K562 (cell line): ENCODE results near the gene APC. TPM values are rescaled to one million over a fixed set of nuclear protein-coding genes. Genes with fewer than 3 reads are reported as not detected.

Source experiments
- CCNT2 ChIP-seq: IDR thresholded peaks from 2 replicates; pipeline ENCODE4 v1.6.1; 2011; ENCODE audit warnings: borderline replicate concordance, low read depth, mild to moderate bottlenecking, moderate library complexity, mixed read lengths, low read length; ENCODE audit not compliant: insufficient read length; ENCODE audit errors: extremely low read depth
- FOXK2 ChIP-seq, 2 experiments: fragments of 450-650 bp; IDR thresholded peaks in 1 of 2; conservative IDR thresholded peaks in 1 of 2; 2 replicates each; pipeline ENCODE4 v1.6.1; 2016; ENCODE audit warnings: low read depth in 2 of 2, mild to moderate bottlenecking in 1 of 2
- HES1 ChIP-seq: fragments of 450-650 bp; IDR thresholded peaks from 2 replicates; pipeline ENCODE4 v1.6.1; 2016; ENCODE audit warnings: low read depth, mild to moderate bottlenecking, moderate library complexity
- MGA ChIP-seq: fragments of 450-650 bp; IDR thresholded peaks from 2 replicates; pipeline ENCODE4 v1.6.1; 2016; ENCODE audit warnings: mild to moderate bottlenecking, moderate library complexity
- PHB2 ChIP-seq: fragments of 450-650 bp; IDR thresholded peaks from 2 replicates; pipeline ENCODE4 v1.6.1; 2017; ENCODE audit warnings: low read depth
- PHTF2 ChIP-seq: fragments of 250-450 bp; sonication (Bioruptor Pico); IDR thresholded peaks from 2 replicates; pipeline ENCODE4 v1.5.0; 2021; ENCODE audit warnings: mild to moderate bottlenecking
- POLR2AphosphoS5 ChIP-seq: IDR thresholded peaks from 2 replicates; pipeline ENCODE4 v1.6.1; 2011; ENCODE audit warnings: mild to moderate bottlenecking, low read depth, low read length, moderate library complexity; ENCODE audit not compliant: control insufficient read depth, insufficient read depth
- TAF15 ChIP-seq: fragments of 200-400 bp; formaldehyde crosslinking; IDR thresholded peaks from 2 replicates; pipeline ENCODE4 v1.6.1; 2017; ENCODE audit warnings: mild to moderate bottlenecking, low read depth, low read length, moderate library complexity
- TEAD2 ChIP-seq: fragments of 450-650 bp; IDR thresholded peaks from 2 replicates; pipeline ENCODE4 v1.6.1; 2016; ENCODE audit warnings: missing genetic modification characterization, control low read depth, missing compliant biosample characterization
- ZC3H4 ChIP-seq: sonication (generic); formaldehyde crosslinking; IDR thresholded peaks from 2 replicates; pipeline ENCODE4 v1.9.0; 2021; ENCODE audit warnings: missing genetic modification reagents, borderline replicate concordance
- ZKSCAN8 ChIP-seq: fragments of 200-800 bp; sonication (Bioruptor generic); IDR thresholded peaks from 2 replicates; pipeline ENCODE4 v1.6.1; 2016; ENCODE audit warnings: missing genetic modification characterization, missing compliant biosample characterization
- ZNF23 ChIP-seq: fragments of 250-450 bp; sonication (Bioruptor Pico); IDR thresholded peaks from 2 replicates; pipeline ENCODE4 v1.4.0; 2020; ENCODE audit warnings: mild to moderate bottlenecking
- ZNF280A ChIP-seq: fragments of 450-650 bp; IDR thresholded peaks from 2 replicates; pipeline ENCODE4 v1.6.1; 2018; ENCODE audit warnings: mild to moderate bottlenecking, low read depth; ENCODE audit not compliant: partially characterized antibody
- polyA plus RNA-seq, 8 experiments: library from polyadenylated mRNA; depleted of rRNA in 4 of 8; stranded (reverse) in 5 of 8; unstranded in 3 of 8; fragments of >200 nt; fragmentation: Nextera tagmentation in 2 of 8; fragmentation: Illumina TruSeq in 1 of 8; extraction: Ambion mirVana in 2 of 8; extraction: Trizol in 1 of 8; gene quantifications; 2 replicates each; pipeline versions ENCODE4 v1.2.1 to v1.2.3, GENCODE V29; 2011 to 2014; ENCODE audit warnings: inconsistent platforms in 1 of 8, missing spikeins in 1 of 8
- total RNA-seq, 7 experiments: library from RNA; depleted of rRNA in 6 of 7; stranded (reverse); fragments of >200 nt in 6 of 7; fragmentation: Illumina TruSeq in 2 of 7; extraction: Trizol in 2 of 7; gene quantifications; 2 replicates each; pipeline versions ENCODE4 v1.2.1 to v1.2.3, GENCODE V29; 2011 to 2021; ENCODE audit warnings: low replicate concordance in 1 of 7

The APC gene
- total and polyA plus RNA-seq, 9 of the 15 experiments (the other 6 are each of a cell fraction or from before 2014, with no cell fraction given) = 5.7 to 29.5 (median 15.4) TPM

GRCh38 chr5:112707187-112708102, 30.2 kb upstream of the APC start (continued):
- TF ChIP-seq MGA (no peak), ZKSCAN8 (CRISPR knock-in tag) (no peak), CCNT2 (peak; percentile 62), HES1 (no peak), PHTF2 (CRISPR knock-in tag) (no peak), ZNF23 (CRISPR knock-in tag) (no peak), ZNF280A (no peak), TEAD2 (tag) (no peak), TAF15 (no peak), POLR2AphosphoS5 (peak; percentile 76), PHB2 (no peak), ZC3H4 (CRISPR knock-in tag) (no peak), FOXK2 (conservative IDR thresholded peaks at IDR 0.05 in 1 of 2, IDR thresholded peaks at IDR 0.05 in 1 of 2; ENCODE audit: low read depth in 2 of 2) (peak; percentile 58 to 81; a peak in 3 of 4 replicates)
